DND-41 (cell line): ENCODE measurements around the gene MVK.

Experiments used
- ATAC-seq: fragments of 200-7000 bp; cut with Tn5 transposase; 3 replicates; pipeline ENCODE4 v1.9.1; 2021; ENCODE audit warnings: low read depth; ENCODE audit not compliant: insufficient read depth
- DNase-seq: peaks from one replicate; pipeline ENCODE4 v3.0.0-alpha.2; 2020
- H2AFZ ChIP-seq: 2 replicates; pipeline ENCODE4 v1.6.0; 2012; ENCODE audit warnings: low read depth, low read length
- H3K27ac ChIP-seq: 2 replicates; pipeline ENCODE4 v1.5.1; 2012; ENCODE audit warnings: low read length, inconsistent platforms
- H3K27me3 ChIP-seq: fragments of 200-600 bp; sonication (generic); 2 replicates; pipeline ENCODE4 v1.6.0; 2012; ENCODE audit warnings: low read length, mild to moderate bottlenecking, inconsistent platforms; ENCODE audit not compliant: insufficient read depth, poor library complexity
- H3K36me3 ChIP-seq: 2 replicates; pipeline ENCODE4 v1.5.1; 2012; ENCODE audit warnings: low read length, inconsistent platforms; ENCODE audit not compliant: insufficient read depth
- H3K4me1 ChIP-seq: 2 replicates; pipeline ENCODE4 v1.5.1; 2012; ENCODE audit warnings: mild to moderate bottlenecking, low read length; ENCODE audit not compliant: insufficient read depth
- H3K4me2 ChIP-seq: 2 replicates; pipeline ENCODE4 v1.6.0; 2012; ENCODE audit warnings: mild to moderate bottlenecking, moderate library complexity, low read length, inconsistent platforms; ENCODE audit not compliant: insufficient read depth
- H3K4me3 ChIP-seq, 2 experiments: fragments of 200-600 bp in 1 of 2; shearing (Covaris generic) in 1 of 2; 2 replicates each; pipeline ENCODE4 v1.5.1; 2012 to 2016; ENCODE audit warnings: inconsistent platforms in 2 of 2, low read length in 2 of 2, mild to moderate bottlenecking in 2 of 2, low read depth in 1 of 2, moderate library complexity in 1 of 2
- H3K79me2 ChIP-seq: 2 replicates; pipeline ENCODE4 v1.6.0; 2012; ENCODE audit warnings: low read length, inconsistent platforms; ENCODE audit not compliant: insufficient read depth
- H3K9ac ChIP-seq: 2 replicates; pipeline ENCODE4 v1.6.0; 2012; ENCODE audit warnings: low read depth, mild to moderate bottlenecking, inconsistent platforms, low read length, moderate library complexity
- H3K9me3 ChIP-seq: 2 replicates; pipeline ENCODE4 v1.5.1; 2012; ENCODE audit warnings: low read length, moderate library complexity, mild to moderate bottlenecking, inconsistent platforms; ENCODE audit not compliant: insufficient read depth, severe bottlenecking
- H4K20me1 ChIP-seq: 2 replicates; pipeline ENCODE4 v1.6.0; 2012; ENCODE audit warnings: low read length; ENCODE audit not compliant: insufficient read depth
- CTCF ChIP-seq: IDR thresholded peaks from 2 replicates; pipeline ENCODE4 v1.5.1; 2012; ENCODE audit warnings: borderline replicate concordance, low read length, moderate library complexity, mild to moderate bottlenecking; ENCODE audit not compliant: poor library complexity, severe bottlenecking; ENCODE audit errors: extremely low read depth
- EZH2 ChIP-seq: IDR thresholded peaks from 3 replicates; pipeline ENCODE4 v1.6.1; 2012; ENCODE audit warnings: borderline replicate concordance, low read depth, mild to moderate bottlenecking, moderate library complexity, low read length, inconsistent platforms; ENCODE audit not compliant: severe bottlenecking

Gene MVK

GRCh38 chr12:109645708-109646107 is 72.1 kb downstream of the MVK start:
- H3K27me3 ChIP-seq = peaks cover 13% of the 10 kb centered on the region
- no peaks in the 10 kb centered on the region for H3K79me2 ChIP-seq
- H3K4me2 ChIP-seq = no peak overlapping the region
- no peak for ATAC-seq
- H3K36me3 ChIP-seq = no peaks in the 10 kb centered on the region
- H3K4me3 ChIP-seq = no peak overlapping the region
- H2AFZ ChIP-seq = no peak overlapping the region
- no peak overlapping the region for H3K9ac ChIP-seq
- H3K4me1 ChIP-seq = no peaks in the 10 kb centered on the region
- H3K9me3 ChIP-seq = no peaks in the 10 kb centered on the region
- no peak for DNase-seq
- H4K20me1 ChIP-seq = no peaks in the 10 kb centered on the region
- H3K27ac ChIP-seq = no peak overlapping the region
- TF ChIP-seq CTCF = no peak
- TF ChIP-seq EZH2 = no peak
